Measurements from ENCODE around the gene MAP2K5.

The MAP2K5 gene

DNA sequence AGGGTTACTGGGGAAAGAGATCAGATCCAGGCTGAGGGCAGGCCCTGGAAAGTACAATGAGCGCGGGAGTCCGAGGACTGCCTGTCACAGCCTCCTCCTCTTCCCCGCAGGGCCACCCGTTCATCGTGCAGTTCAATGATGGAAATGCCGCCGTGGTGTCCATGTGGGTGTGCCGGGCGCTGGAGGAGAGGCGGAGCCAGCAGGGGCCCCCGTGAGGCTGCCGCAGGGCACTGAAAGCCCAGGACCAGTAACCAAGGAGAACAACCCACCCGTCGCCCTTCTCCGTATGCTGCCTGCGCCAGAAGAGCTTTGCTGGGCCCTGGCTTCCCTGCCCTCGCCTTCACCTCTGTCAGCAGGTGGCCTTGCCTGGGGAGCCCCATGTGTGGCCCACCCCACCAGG lies 264.0 kb downstream of the MAP2K5 start:
- no peak for DNase-seq (ENCODE audit: low spot score)

DNA sequence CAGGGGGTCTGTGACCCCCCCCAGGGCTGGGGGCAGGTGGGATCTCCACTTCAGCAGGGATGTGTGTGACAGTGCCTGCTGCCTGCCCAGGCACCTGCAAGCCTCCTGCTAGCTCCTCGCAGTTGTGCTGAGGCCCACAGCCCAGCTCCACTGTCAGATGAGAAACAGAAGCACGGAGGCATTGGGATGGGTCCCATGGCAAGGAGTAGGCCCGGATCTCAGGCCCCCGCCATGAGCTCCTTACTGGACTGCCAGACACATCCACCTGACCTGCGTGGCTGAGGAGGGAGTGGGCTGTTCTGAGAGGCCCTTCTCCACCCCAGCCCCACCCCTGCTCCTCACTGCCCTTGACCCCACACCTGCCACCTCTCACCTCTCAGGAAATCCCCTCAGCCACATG lies 264.6 kb downstream of the MAP2K5 start:
- DNase-seq (ENCODE audit: low spot score): no peak

DNA sequence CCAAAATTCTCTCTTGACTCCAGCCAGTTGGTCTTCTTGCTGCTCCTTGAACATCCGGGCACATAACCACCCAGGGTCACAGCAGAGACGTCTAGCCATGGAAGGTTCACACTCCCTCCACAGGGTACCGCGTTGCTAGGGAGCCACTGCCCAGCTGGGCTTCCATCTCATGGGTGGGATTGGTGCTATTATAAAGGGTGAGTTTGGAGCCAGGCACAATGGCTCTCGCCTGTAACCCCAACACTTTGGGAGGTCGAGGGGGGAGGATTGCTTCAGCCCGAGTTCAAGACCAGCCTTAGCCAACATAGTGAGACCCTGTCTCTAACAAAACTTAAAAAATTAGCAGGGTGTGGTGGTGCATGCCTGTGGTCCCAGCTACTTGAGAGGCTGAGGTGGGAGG lies 265.3 kb downstream of the MAP2K5 start:
- no peak for DNase-seq (ENCODE audit: low spot score)

DNA sequence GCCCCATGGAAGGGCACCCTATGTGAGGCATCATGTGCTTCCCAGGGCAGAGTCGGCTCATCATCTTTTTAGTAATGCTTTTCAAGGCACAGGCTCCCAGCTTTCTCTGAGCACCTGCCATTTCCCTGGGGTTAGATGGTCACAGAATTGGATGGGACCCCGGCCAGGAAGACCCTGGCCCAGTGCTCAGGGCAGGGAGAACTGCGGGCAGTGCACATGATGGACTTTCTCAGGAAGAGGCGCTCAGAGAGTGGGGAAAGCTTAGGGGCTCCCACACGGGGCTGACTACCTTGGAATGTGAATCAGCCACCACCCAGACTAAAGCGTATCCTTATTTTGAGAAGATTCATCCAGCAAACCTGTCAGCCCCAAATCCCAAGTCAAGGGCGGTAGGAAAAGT lies 266.3 kb downstream of the MAP2K5 start:
- DNase-seq (ENCODE audit: low spot score): no peak

DNA sequence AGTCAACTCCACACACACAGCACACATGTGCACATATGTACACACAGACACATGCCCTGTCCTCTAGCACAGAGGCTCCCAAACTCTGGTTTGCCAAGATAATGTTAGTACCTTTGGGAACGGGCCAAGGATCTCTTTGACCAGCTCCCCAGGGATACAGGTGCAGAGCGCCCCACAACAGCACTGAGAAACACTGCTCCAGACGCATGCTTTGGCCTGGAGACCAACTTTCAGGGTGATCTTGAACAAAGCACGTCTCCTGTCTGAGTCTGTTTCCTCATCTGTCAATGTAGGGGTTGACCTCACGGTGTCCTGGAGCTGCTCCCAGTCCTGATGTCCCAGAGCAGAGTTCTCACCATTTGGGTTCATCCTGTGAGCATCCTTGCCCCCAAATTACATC lies 266.9 kb downstream of the MAP2K5 start:
- no peak for DNase-seq (ENCODE audit: low spot score)

DNA sequence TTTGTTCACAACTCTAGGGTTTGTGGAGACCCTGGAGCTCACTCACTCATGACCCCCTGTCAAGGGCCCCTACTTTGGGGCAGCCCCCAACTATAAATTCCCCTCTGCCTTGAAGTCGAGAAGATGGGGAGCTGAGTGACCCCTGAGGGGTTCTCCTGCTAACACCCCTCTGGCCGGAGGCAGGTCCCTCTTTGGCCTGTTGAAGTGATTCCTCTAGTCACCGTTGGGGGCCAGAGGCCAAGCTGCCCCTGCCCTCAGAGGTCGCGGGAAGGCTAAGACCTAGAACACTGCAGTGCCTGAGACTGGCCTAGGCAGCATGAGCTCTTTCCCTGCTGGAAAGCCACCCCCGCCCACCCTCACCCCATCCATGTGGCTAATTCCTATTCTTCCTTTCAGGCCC lies 267.4 kb downstream of the MAP2K5 start:
- DNase-seq (ENCODE audit: low spot score): no peak

GRCh38 chr15:67812241-67812644 lies 269.7 kb downstream of the MAP2K5 start:
- no peak for DNase-seq (ENCODE audit: low spot score)

GRCh38 chr15:67813104-67813634 lies 270.7 kb downstream of the MAP2K5 start:
- no peak for DNase-seq (ENCODE audit: low spot score)

DNA sequence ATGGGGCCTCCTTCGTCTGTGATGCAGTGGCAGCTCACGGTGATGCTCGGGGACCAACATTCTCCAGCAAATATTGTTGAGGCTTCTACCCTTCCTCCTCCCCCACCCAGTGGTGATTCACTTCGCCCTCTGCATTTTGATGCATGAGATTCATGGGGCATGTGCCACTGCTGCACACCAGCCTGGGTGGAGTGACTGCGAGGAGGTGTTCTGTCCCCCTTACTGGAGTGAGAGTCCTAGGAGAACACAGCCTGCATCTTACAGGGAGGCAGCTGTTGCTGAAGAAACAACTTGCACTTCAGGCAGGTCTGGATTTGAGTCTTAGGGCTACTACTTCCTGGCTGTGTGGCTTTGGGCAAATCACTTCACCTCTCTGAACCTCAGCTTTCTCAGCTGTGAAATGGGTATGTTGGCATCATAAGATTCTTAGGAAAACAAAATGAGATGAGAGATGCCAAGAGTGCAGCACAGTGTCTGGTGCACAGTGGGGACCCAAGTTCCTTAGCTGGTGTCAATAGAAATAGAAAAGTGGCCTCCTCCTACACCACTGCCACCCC lies 272.6 kb downstream of the MAP2K5 start:
- no peak for DNase-seq (ENCODE audit: low spot score)

- DNase-seq (ENCODE audit: low spot score): no peak
Observed at GRCh38 chr15:67816668-67817067, 274.2 kb downstream of the MAP2K5 start.

- DNase-seq (ENCODE audit: low spot score): no peak
Observed at GRCh38 chr15:67818464-67818863, 276.0 kb downstream of the MAP2K5 start.

- no peak for DNase-seq (ENCODE audit: low spot score)
Observed at GRCh38 chr15:67819636-67820035, 277.1 kb downstream of the MAP2K5 start.

- no peak for DNase-seq (ENCODE audit: low spot score)
Observed at GRCh38 chr15:67820122-67820991, 277.9 kb downstream of the MAP2K5 start.

DNA sequence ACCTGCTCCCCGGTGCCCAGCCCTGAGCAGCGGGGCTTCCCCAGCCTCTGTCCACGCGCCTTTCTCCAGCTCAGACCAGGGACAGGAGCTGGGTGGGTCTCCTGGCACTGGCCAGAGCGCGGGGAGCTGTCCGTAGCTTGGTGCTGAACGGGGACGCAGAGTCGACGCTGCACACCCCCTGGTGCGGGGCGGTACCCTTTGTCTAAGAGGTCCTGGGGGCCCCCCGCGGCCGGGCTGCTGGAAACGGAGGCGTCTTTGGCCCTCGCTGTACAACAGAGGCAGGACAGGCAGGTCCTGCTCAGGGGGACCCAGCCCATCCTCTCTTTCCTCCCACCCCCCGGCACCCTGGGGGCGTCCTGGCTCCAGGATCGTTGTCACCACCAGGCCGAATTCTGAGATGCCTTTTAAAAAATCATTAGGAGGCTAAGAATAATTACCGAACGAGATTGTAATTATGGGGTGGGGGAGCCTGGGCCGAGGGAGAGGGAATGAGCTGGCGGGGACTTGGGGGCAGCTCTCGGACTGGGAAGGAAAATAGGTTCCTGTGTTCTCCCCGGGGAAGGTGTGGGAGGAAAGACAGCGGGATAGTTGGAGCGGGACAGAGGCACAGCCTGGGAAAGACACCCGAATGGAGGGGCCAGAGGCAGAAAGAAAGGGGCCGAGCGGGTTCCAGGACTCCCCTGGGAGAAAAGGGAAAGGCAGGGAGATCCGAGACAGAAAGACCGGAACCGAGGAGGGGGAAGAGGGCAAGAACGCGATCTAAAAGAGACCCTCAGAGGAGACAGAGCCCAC lies 278.7 kb downstream of the MAP2K5 start:
- peak; percentile 82 for DNase-seq (ENCODE audit: low spot score)

DNA sequence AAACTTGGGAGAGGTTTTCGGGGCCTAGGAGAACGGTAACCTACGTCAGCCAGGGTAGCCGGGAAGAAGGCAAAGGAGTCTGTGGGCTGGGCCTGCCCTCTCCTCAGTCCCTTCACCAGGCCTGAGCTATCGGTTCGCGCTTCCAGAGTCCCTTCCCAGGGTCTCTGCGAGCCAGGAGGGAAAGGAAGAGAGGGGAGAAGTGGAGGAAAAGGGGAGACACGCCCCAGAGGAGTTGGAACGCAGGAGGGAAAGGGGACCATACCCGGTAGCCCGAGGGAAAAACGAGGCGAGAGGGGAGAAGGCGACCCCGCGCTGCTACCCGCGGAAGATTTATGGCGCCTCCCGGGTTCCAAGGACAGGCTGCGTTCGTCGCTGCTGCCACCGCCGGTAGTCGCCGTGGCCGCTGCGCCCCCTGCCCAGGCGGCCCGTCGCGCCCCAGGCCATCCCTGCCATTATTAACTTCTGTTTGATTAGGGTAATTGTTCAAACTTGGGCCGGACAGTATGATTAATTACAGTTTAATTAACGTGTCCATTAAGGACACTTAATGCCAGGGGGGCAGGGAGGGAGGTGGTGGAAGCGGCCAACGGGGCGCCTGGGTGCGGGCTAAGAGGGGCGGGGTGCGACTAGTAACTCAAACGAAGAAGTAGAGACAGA lies 279.4 kb downstream of the MAP2K5 start:
- no peak for DNase-seq (ENCODE audit: low spot score)

DNA sequence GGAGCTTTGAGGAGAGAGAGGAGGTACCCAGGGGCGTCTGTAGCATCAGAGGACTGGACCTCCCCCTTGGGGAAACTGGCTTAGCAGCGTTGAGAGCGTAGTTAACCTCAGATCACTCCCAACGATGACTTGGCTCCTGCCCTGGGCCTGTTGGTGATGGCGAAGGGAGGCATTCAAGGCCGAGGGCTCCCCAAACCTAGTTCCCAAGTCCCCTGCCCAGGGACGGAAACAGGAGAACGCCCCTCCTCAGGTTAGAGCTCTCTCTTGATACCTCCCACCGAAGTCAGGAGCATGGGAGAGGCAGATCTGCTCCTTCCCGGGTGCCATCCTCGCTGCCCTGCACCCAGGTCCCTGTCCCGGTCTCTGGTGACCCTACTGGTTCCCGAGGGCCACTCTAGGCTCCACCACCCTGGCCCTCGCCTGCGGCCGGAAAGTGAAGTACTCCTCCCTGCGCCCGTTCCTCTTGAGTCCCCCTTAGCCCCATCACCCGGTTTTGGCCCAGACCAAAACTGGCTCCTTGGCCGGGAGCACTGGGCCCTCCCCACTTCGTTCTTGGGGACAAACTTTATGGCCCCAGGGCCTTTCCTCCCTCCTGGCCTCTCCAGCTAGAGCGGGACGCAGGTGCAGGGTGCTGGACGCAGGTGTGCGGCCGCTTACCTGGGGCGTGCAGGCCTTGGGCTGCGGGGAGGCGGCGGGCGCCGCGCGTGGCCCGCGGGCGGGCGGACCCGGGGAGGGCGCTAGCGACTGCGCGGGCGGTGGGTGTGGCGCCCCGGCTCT lies 280.2 kb downstream of the MAP2K5 start:
- no peak for DNase-seq (ENCODE audit: low spot score)

- no peak for DNase-seq (ENCODE audit: low spot score)
Observed at GRCh38 chr15:67823314-67824196, 281.1 kb downstream of the MAP2K5 start.

GRCh38 chr15:67824197-67824968 lies 281.9 kb downstream of the MAP2K5 start:
- no peak for DNase-seq (ENCODE audit: low spot score)

Measured in AG08395 (cell line).